GM21390 (cell line): Measurements from ENCODE around the gene BCKDHB.
A peak's percentile ranks its signal among the peaks of the same experiment; 100 is the strongest.

ENCODE experiments used
- ATAC-seq: cut with Tn5 transposase; IDR thresholded peaks from one replicate; pipeline ENCODE4 v1.9.1; 2021; ENCODE audit not compliant: unreplicated experiment

The BCKDHB gene

DNA sequence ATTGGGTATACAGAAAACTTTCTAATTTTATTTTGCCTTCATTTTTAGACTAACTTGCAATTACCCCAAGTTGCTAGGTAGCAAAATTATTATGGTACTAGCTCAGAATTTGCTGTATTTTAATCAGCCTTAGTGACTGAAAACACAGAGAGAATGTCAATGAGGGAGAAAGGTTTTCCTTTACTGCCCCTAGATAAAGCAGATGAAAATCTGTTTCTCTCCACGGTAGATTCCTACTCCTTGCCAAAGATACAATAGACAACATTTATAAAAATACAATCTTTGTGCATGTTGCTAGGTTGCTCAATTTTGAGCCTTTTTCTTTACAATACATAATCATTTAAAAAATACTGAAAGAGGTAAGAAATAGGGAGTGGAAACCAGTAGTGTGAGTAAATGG is 222.2 kb downstream of the BCKDHB start:
- ATAC-seq, result no peak

DNA sequence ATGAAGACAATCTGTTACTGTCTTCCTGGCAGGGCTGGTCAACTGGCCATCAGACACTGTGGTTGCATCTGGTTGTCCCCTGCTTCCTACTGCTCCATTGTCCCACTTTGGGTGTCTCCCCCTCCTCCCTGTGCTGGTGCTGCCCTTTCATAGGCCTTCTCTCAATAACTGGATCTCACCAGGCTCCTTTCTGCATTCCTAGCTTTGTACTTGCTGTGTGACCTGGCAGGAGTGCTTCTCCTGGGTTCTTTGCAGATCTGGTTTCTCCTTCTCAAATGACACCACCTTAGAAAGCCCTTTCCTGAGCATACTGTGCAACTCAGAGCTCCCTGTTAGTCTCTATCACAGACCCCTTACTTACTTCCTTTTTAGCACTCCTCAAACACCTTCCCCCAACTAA is 223.0 kb downstream of the BCKDHB start:
- ATAC-seq, result no peak

DNA sequence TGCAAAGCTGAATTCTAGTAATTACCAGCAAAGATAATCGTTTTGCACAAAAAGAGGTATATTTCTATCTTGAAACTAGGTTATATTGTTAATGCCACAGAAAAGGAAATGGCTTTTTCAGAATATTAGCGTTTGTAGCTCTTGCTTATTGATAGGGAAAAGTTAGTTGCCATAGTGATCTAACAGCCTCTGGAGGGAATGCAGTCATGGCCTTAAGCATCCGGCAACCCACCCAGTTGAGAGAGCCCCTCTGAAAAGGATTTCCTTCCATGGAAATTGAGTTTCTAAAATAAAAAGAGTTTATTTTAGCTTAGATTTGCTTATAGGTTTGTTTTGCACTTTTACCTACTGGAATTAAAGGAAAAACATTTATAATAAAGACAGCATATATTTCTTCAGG is 224.5 kb downstream of the BCKDHB start:
- no peak for ATAC-seq

- no peak for ATAC-seq
These were observed 225.1 kb downstream of the BCKDHB start for GRCh38 chr6:80331522-80331921.

DNA sequence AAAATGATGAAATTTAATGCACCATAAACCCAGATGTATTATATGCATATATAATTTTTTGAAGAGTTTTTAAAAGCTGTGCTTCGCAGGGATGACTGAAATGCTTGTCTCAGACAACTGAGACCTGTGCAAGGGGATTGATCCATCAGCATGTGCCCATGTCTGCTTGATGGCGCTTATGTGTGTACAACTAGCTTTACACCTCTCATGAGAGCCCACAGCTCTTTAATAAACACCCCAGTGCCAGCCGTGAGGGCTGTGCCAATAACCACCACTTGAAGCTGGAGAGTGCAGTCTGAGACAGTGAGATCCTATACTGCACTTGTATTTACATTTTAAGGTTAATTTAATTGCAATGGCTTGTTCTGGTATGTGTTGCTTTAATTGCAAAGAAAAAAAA is 225.5 kb downstream of the BCKDHB start:
- no peak for ATAC-seq

DNA sequence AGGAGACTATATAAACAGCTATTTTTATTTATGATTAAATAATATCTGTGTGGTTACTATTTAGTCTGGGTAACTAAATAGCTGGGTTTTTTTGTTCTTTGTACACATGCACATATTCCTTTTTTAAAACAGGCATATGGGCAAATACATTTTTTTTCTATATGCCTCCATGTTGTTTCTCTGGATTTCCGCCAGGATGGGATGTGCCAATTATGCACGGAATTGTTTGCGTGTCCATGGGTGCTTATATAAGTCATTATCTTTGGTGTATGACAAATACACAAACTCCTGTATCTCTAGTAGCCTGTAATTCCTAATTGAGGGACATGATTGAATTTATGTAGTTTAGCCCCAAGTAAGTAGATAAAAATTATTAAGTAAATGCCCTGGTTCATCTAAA is 226.9 kb downstream of the BCKDHB start:
- ATAC-seq, result no peak

DNA sequence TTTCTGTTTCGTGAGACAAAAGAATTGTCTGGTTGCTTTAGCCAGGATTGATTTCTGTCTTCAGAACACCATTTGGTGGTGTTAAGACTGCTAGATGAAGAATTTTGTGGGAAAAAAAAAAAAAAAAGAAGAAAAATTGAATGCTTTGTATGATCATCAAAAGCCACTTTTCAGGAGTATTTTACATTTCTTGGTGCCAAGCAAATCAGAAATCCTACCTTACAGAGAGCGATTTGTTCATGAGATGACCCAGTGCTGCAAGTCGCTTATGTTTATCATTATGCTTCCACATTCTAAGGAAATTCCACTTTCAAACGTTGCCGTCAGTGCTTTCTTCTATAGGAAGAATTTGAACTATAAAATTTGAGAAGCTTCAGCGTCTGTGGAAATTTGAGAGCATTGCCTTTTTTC is 228.7 kb downstream of the BCKDHB start:
- no peak for ATAC-seq

GRCh38 chr6:80336911-80337310 is 230.4 kb downstream of the BCKDHB start:
- ATAC-seq, result no peak

GRCh38 chr6:80338201-80338836 is 231.8 kb downstream of the BCKDHB start:
- ATAC-seq, result peak; percentile 83

DNA sequence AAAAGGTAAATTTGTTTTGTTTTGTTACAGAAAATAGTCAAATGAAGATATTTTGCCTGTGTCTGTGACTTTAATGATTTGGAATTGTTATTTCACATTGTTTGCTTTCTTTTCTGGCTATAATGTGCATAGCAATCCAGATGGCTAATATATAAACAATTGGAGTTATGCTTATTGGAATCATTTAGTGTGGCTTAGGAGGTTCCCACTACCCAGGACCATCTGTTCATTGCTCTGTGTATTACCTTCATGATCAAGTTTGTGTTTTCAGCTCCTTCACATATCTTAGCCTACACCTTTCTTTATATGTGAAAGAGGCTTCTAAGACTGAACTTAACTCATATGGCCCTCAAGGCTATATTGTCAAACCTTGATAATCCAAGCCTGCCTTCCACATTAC is 232.9 kb downstream of the BCKDHB start:
- no peak for ATAC-seq

- ATAC-seq, result no peak
These were observed 233.8 kb downstream of the BCKDHB start for GRCh38 chr6:80340280-80340679.

DNA sequence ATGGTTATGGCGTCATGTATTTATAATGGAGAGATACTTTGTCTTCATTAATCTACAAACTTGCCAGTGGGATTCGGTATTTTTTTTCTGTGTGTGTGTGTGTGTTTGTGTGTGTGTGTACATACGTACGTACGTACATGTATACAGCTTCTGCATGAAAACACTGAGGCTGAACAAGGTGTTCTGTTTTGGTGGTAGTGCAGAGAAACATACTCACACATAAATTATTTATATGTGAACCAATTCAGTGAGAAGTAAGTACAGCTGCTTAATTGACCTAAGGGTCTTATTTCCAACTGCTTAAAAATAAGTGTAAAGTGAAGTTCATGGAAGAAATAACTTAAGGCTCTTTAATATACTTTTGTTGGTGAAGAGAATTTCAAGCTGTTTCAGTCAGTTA is 234.2 kb downstream of the BCKDHB start:
- no peak for ATAC-seq

- ATAC-seq, result no peak
These were observed 234.9 kb downstream of the BCKDHB start for GRCh38 chr6:80341330-80341729.

GRCh38 chr6:80343511-80343910 is 237.0 kb downstream of the BCKDHB start:
- ATAC-seq, result no peak

DNA sequence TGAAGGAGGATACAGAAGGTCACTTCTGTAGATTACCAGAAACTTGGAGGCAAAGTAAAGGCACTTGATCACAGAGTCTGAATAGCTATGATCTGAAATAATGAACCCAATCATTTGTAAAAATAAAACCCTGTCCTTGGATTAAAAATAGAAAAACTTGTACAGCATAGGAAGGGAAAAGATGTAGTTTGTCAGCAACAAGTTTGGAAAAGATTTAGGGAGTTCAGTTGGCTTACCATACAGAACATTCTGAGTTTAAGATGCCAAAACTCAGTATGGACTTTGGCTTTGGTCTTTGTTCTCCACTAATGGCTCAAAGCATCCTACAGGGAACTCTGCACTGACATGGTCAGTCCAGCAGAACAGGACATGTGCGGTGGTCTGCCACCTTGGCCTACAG is 240.6 kb downstream of the BCKDHB start:
- no peak for ATAC-seq

DNA sequence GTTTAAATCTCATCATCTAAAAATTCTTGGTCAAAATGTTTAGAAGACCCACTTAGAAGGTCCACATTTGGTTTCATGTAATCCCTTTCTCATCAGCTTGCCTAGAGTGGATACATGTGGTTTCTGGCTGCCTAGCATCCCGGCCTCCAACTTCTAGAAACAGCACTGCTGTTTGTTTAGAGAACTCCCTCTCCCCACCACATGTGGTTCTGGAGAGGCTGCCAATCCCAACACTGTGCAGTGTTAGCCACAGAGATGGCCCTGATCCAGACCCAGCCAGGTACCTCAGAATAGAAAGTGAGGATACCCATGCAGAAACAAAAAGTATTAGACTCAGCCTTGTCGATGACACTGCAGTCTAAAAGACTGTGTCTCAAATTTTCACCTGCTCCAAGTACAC is 241.8 kb downstream of the BCKDHB start:
- no peak for ATAC-seq

- ATAC-seq, result no peak
These were observed 249.5 kb downstream of the BCKDHB start for GRCh38 chr6:80356000-80356399.

DNA sequence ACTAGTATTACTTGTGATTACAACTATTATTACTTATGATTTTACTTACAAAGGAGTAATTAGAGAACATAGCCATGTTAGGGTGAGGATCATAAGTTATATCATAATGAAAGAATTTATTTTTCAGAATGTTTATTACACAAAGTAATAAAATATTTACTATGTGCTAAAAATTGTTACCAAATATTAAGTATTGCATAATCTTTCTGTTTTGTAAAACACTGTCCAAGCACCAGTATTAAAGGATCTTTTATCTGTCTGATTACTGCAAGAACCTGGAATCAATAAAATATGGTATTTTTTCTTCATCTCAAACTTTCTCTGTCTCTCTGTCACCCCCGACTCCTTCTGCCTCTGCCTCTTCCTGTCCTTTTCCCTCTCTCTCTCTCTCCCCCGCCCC is 250.1 kb downstream of the BCKDHB start:
- ATAC-seq, result no peak

GRCh38 chr6:80357081-80357480 is 250.6 kb downstream of the BCKDHB start:
- no peak for ATAC-seq

GRCh38 chr6:80357674-80358073 is 251.2 kb downstream of the BCKDHB start:
- no peak for ATAC-seq

GRCh38 chr6:80363501-80364122 is 257.1 kb downstream of the BCKDHB start:
- no peak for ATAC-seq

DNA sequence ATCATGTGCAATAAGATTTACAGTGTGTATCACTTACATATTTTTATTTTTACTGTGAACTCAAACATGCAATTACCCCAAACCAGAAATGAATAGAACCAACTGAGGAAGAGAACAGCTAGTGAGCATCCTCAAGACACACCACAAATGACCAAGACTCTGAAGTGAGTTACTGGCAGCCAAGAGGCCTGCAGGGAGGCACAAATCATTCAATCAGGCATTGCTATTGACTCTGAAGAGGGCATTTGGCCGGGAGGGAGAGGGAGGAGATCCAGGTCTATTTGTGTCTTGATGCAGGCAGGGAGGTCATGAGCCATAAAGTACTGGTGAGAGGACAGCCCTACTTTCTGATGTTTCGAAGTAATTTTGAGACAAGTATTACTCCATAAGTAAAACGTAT is 257.7 kb downstream of the BCKDHB start:
- ATAC-seq, result no peak

- no peak for ATAC-seq
These were observed 259.6 kb downstream of the BCKDHB start for GRCh38 chr6:80366051-80366450.
